Panc1 (cell line): Measurements from ENCODE around the gene RIC1.

Experiments used
- CTCF ChIP-seq: fragments of 450-650 bp; IDR thresholded peaks from 2 replicates; pipeline ENCODE4 v1.5.1; 2017; ENCODE audit warnings: mild to moderate bottlenecking
- POLR2AphosphoS5 ChIP-seq: IDR thresholded peaks from 2 replicates; pipeline ENCODE4 v1.6.1; 2012; ENCODE audit warnings: mild to moderate bottlenecking, low read depth, low read length, moderate library complexity
- REST ChIP-seq, 2 experiments: IDR thresholded peaks; 2 replicates each; pipeline ENCODE4 v1.6.1; 2011 to 2012; ENCODE audit warnings: low read depth in 2 of 2, control low read depth in 1 of 2, low read length in 1 of 2, mild to moderate bottlenecking in 1 of 2, moderate library complexity in 1 of 2; ENCODE audit not compliant: insufficient read depth in 1 of 2
- TCF7L2 ChIP-seq: IDR thresholded peaks from 2 replicates; pipeline ENCODE4 v1.6.1; 2011; ENCODE audit warnings: mild to moderate bottlenecking, low read depth, low read length, inconsistent platforms

- TF ChIP-seq CTCF: no peak
- no peak for TF ChIP-seq POLR2AphosphoS5
- no peak for TF ChIP-seq TCF7L2
- TF ChIP-seq REST (IDR thresholded peaks at IDR 0.05; ENCODE audit: insufficient read depth in 1 of 2, low read depth in 2 of 2, low read length in 1 of 2): no peak
Observed at GRCh38 chr9:5593904-5594303, 35.0 kb upstream of the RIC1 start.
